K562 (cell line): ENCODE data around the gene CXXC4. TPM values are rescaled to one million over a fixed set of nuclear protein-coding genes. Genes with fewer than 3 reads are reported as not detected.

Experiments
- ATAC-seq: fragments of 200-7000 bp; cut with Tn5 transposase; 3 replicates; pipeline ENCODE4 v1.9.1; 2020; ENCODE audit warnings: moderate library complexity
- BruUV-seq: library from RNA; stranded (reverse); fragments of 400-500 nt; replicated peaks from 2 replicates; lab custom pipeline; 2021; lab: Mats Ljungman, UMichigan
- CTCF ChIA-PET: fragments of 300-600 bp; formaldehyde crosslinking; extraction: SDS; loops from one replicate; lab custom pipeline; 2021; ENCODE audit warnings: low intra/inter-chr PET ratio; lab: Yijun Ruan, JAX
- POLR2A ChIA-PET: fragments of 300-600, 350-650 bp; sonication (Branson Sonifier 250); formaldehyde crosslinking; extraction: SDS; loops from one replicate; lab custom pipeline; 2021; ENCODE audit warnings: antibody characterized with exemption, inconsistent platforms; lab: Yijun Ruan, JAX
- DNase-seq, 4 experiments: peaks; one replicate each; pipeline versions ENCODE4 v3.0.0 to v3.0.0-alpha.2; 2011 to 2018; ENCODE audit warnings: low spot score in 3 of 4, mixed read lengths in 3 of 4; ENCODE audit errors: extremely low read depth in 1 of 4
- FAIRE-seq: peaks from 2 replicates; lab custom pipeline; 2011; peaks lifted over from hg19 to GRCh38; lab: Jason Lieb, UNC
- H2AFZ ChIP-seq: 2 replicates; pipeline ENCODE4 v1.6.0; 2011; ENCODE audit warnings: low read depth, low read length, control low read depth, inconsistent platforms
- H3K27ac ChIP-seq: fragments of 200-600 bp; 3 replicates; pipeline ENCODE4 v1.8.0; 2011; ENCODE audit warnings: low read depth, mild to moderate bottlenecking, control low read depth, inconsistent platforms, low read length, moderate library complexity, mixed read lengths; ENCODE audit errors: extremely low read depth
- H3K27me3 ChIP-seq, 2 experiments: fragments of 300-600 bp in 1 of 2; 2 replicates in 1 of 2; 3 replicates in 1 of 2; pipeline versions ENCODE4 v1.6.0 to v1.8.0; 2011; ENCODE audit warnings: inconsistent platforms in 2 of 2, low read length in 2 of 2, mild to moderate bottlenecking in 1 of 2, mixed read lengths in 1 of 2, moderate library complexity in 1 of 2; ENCODE audit not compliant: control insufficient read depth in 2 of 2, insufficient read depth in 2 of 2
- H3K36me3 ChIP-seq: fragments of 300-600 bp; 3 replicates; pipeline ENCODE4 v1.8.0; 2011; ENCODE audit warnings: mild to moderate bottlenecking, low read length, inconsistent platforms; ENCODE audit not compliant: control insufficient read depth, insufficient read depth
- H3K4me1 ChIP-seq, 2 experiments: fragments of 200-600 bp in 1 of 2; replicated peaks in 1 of 2; 2 replicates in 1 of 2; 3 replicates in 1 of 2; pipeline versions ENCODE4 v1.5.1 to v1.8.0; 2011; ENCODE audit warnings: inconsistent platforms in 2 of 2, low read length in 2 of 2, mild to moderate bottlenecking in 1 of 2, mixed read lengths in 1 of 2, moderate library complexity in 1 of 2; ENCODE audit not compliant: control insufficient read depth in 2 of 2, insufficient read depth in 2 of 2
- H3K4me2 ChIP-seq: 2 replicates; pipeline ENCODE4 v1.6.1; 2011; ENCODE audit warnings: low read length, control low read depth, inconsistent platforms, mixed read lengths; ENCODE audit not compliant: insufficient read depth
- H3K4me3 ChIP-seq: fragments of 200-600 bp; sonication (generic), shearing (Covaris generic); 2 replicates; pipeline ENCODE4 v1.5.1; 2016; ENCODE audit warnings: control low read depth, inconsistent platforms
- H3K79me2 ChIP-seq: fragments of 200-600 bp; 3 replicates; pipeline ENCODE4 v1.8.0; 2011; ENCODE audit warnings: low read length, inconsistent platforms; ENCODE audit not compliant: control insufficient read depth, insufficient read depth
- H3K9ac ChIP-seq, 2 experiments: 2 replicates each; pipeline versions ENCODE4 v1.6.0 to v1.6.1; 2011; ENCODE audit warnings: low read depth in 2 of 2, low read length in 2 of 2, control low read depth in 1 of 2, inconsistent platforms in 1 of 2, mild to moderate bottlenecking in 1 of 2, mixed read lengths in 1 of 2; ENCODE audit not compliant: insufficient read depth in 1 of 2
- H3K9me1 ChIP-seq: one replicate; pipeline ENCODE4 v1.6.0; 2011; ENCODE audit warnings: inconsistent platforms, mild to moderate bottlenecking, low read length, moderate library complexity; ENCODE audit not compliant: control insufficient read depth, insufficient read depth
- H3K9me3 ChIP-seq: replicated peaks from 2 replicates; pipeline ENCODE4 v1.5.1; 2011; ENCODE audit warnings: low read depth, low read length, inconsistent platforms; ENCODE audit not compliant: control insufficient read depth, insufficient read depth
- H4K20me1 ChIP-seq: replicated peaks from 2 replicates; pipeline ENCODE4 v1.6.1; 2011; ENCODE audit warnings: low read length, inconsistent platforms, mixed read lengths; ENCODE audit not compliant: control insufficient read depth, insufficient read depth
- BCLAF1 ChIP-seq, 2 experiments: fragments of 450-650 bp in 1 of 2; IDR thresholded peaks; 2 replicates each; pipeline ENCODE4 v1.6.1; 2011 to 2017; ENCODE audit warnings: low read depth in 2 of 2, antibody characterized with exemption in 1 of 2, borderline replicate concordance in 1 of 2, low read length in 1 of 2, mild to moderate bottlenecking in 1 of 2, mixed read lengths in 1 of 2; ENCODE audit not compliant: control insufficient read depth in 1 of 2
- GABPB1 ChIP-seq: sonication (generic); formaldehyde crosslinking; IDR thresholded peaks from 2 replicates; pipeline ENCODE4 v1.8.0; 2022; ENCODE audit warnings: mild to moderate bottlenecking, missing genetic modification reagents
- TEAD1 ChIP-seq, 2 experiments: fragments of 450-650 bp in 1 of 2; sonication (generic) in 1 of 2; formaldehyde crosslinking; IDR thresholded peaks; 2 replicates each; pipeline versions ENCODE4 v1.4.0 to v1.8.0; 2020 to 2022; ENCODE audit warnings: mild to moderate bottlenecking in 2 of 2, missing genetic modification reagents in 1 of 2
- ZFPM2 ChIP-seq: fragments of 250-450 bp; sonication (Bioruptor Pico); IDR thresholded peaks from 2 replicates; pipeline ENCODE4 v1.5.1; 2022; ENCODE audit warnings: mild to moderate bottlenecking
- WGBS: fragments of 100-300 bp; shearing (Covaris generic); methylation state at CpG from one replicate; pipeline ENCODE4 v1.1.6; 2016; ENCODE audit warnings: low coverage, mixed read lengths; ENCODE audit not compliant: insufficient coverage; ENCODE audit errors: missing lambda C conversion rate; 5-methylcytosine and 5-hydroxymethylcytosine counted together
- in situ Hi-C: fragments of 300-500 bp; cut with MboI; formaldehyde crosslinking; loops from 4 replicates; pipeline ENCODE4 v1.15.0; 2018; ENCODE audit warnings: inconsistent platforms, mixed read lengths
- intact Hi-C: fragments of 100-400 bp; cut with micrococcal nuclease; formaldehyde crosslinking; loops from 2 replicates; pipeline ENCODE4 v1.14.2; 2022
- polyA plus RNA-seq, 8 experiments: library from polyadenylated mRNA; depleted of rRNA in 4 of 8; stranded (reverse) in 5 of 8; unstranded in 3 of 8; fragments of >200 nt; fragmentation: Nextera tagmentation in 2 of 8; fragmentation: Illumina TruSeq in 1 of 8; extraction: Ambion mirVana in 2 of 8; extraction: Trizol in 1 of 8; gene quantifications; 2 replicates each; pipeline versions ENCODE4 v1.2.1 to v1.2.3, GENCODE V29; 2011 to 2014; ENCODE audit warnings: inconsistent platforms in 1 of 8, missing spikeins in 1 of 8
- total RNA-seq, 7 experiments: library from RNA; depleted of rRNA in 6 of 7; stranded (reverse); fragments of >200 nt in 6 of 7; fragmentation: Illumina TruSeq in 2 of 7; extraction: Trizol in 2 of 7; gene quantifications; 2 replicates each; pipeline versions ENCODE4 v1.2.1 to v1.2.3, GENCODE V29; 2011 to 2021; ENCODE audit warnings: low replicate concordance in 1 of 7
- TF ChIP-seq, protein P1 (sequence below): sonication (generic); formaldehyde crosslinking; IDR thresholded peaks from 2 replicates; pipeline ENCODE4 v1.8.0; 2022; ENCODE audit warnings: mild to moderate bottlenecking, missing genetic modification reagents
- TF ChIP-seq, protein P2 (sequence below): fragments of 250-450 bp; sonication (Bioruptor Pico); IDR thresholded peaks from 2 replicates; pipeline ENCODE4 v1.4.0; 2020; ENCODE audit warnings: mild to moderate bottlenecking, moderate library complexity, borderline replicate concordance

Gene CXXC4
- total and polyA plus RNA-seq, 9 of the 15 experiments (the other 6 are each of a cell fraction or from before 2014, with no cell fraction given): not detected

DNA sequence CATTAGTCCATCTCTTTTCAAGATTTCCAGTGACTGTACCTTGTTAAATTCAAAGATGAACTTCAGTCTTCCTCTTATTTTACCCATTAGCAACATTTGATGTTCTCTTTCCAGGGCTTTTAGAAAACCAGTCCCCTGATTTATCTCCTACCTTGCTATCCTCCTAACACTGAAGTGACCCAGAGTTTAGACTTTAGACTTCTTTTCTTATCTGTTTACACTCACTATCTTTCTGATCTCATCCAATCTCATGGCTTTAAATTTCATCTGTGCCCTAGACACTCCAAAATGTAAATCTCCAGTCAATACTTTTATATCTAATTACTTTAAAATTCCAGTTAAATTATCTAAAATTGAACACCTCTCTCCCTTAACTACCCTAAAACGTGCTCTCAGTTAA is 13.5 kb upstream of the CXXC4 start (continued):
- TF ChIP-seq ZFPM2 (CRISPR knock-in tag) (no peak), TEAD1 (CRISPR knock-in tag; IDR thresholded peaks at IDR 0.05) (no peak)

DNA sequence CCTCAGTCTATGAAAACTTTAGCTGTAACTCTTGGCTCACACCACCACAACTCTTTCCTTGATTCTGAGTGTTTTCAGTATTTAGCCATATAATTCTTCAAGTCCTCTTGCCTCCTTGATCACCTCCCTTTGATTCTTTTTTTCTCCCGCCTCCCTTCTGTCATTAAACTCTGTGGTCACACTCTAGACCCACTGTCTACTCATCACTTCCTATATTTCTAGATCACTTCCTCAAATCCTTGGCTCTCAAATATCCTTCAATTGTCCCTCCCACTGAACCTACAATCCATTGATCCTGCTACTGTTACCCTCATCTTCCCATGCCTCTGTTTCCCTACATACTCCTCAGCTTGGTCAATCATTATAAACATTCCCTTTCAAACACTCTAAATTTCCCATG is 12.4 kb upstream of the CXXC4 start:
- WGBS: 18% methylated on average over 1 of the region's 1 CpG
- Histone ChIP-seq H3K9me3 (no peaks in the 10 kb centered on the region), H3K4me1 (no peaks in the 10 kb centered on the region), H3K9me1 (no peaks in the 10 kb centered on the region), H3K4me3 (no peak overlapping the region), H3K36me3 (no peaks in the 10 kb centered on the region), H3K79me2 (no peaks in the 10 kb centered on the region), H3K4me2 (no peak overlapping the region), H3K9ac (no peak overlapping the region), H2AFZ (no peak overlapping the region), H4K20me1 (no peaks in the 10 kb centered on the region), H3K27me3 (no peaks in the 10 kb centered on the region), H3K27ac (no peak overlapping the region)
- ChIA-PET CTCF (no interaction called here), POLR2A (no interaction called here)
- BruUV-seq: no TSS peak
- FAIRE-seq (no peak), DNase-seq (no peak), ATAC-seq (no peak)
- TF ChIP-seq BCLAF1 (IDR thresholded peaks at IDR 0.05; ENCODE audit: borderline replicate concordance in 1 of 2, control insufficient read depth in 1 of 2, low read depth in 2 of 2, low read length in 1 of 2): no peak
- TF ChIP-seq GABPB1 (CRISPR knock-in tag): no peak
- TF ChIP-seq, protein P1, sequence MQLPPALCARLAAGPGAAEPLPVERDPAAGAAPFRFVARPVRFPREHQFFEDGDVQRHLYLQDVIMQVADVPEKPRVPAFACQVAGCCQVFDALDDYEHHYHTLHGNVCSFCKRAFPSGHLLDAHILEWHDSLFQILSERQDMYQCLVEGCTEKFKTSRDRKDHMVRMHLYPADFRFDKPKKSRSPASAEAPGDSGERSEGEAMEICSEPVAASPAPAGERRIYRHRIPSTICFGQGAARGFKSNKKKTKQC (CRISPR knock-in tag): no peak
- TF ChIP-seq, protein P2, sequence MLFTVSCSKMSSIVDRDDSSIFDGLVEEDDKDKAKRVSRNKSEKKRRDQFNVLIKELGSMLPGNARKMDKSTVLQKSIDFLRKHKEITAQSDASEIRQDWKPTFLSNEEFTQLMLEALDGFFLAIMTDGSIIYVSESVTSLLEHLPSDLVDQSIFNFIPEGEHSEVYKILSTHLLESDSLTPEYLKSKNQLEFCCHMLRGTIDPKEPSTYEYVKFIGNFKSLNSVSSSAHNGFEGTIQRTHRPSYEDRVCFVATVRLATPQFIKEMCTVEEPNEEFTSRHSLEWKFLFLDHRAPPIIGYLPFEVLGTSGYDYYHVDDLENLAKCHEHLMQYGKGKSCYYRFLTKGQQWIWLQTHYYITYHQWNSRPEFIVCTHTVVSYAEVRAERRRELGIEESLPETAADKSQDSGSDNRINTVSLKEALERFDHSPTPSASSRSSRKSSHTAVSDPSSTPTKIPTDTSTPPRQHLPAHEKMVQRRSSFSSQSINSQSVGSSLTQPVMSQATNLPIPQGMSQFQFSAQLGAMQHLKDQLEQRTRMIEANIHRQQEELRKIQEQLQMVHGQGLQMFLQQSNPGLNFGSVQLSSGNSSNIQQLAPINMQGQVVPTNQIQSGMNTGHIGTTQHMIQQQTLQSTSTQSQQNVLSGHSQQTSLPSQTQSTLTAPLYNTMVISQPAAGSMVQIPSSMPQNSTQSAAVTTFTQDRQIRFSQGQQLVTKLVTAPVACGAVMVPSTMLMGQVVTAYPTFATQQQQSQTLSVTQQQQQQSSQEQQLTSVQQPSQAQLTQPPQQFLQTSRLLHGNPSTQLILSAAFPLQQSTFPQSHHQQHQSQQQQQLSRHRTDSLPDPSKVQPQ (CRISPR knock-in tag): no peak
- in situ Hi-C loops: no loop called here
- intact Hi-C loops: no loop called here
